Inflammatory macrophage (primary cell): ENCODE data around the gene NR1H4.
"Not testable (repeated sequence)": the region's sequence is repeated elsewhere in the genome, so short reads cannot be mapped to it uniquely, and the experiment has no call there.

ENCODE experiments used
- DNase-seq, 2 donors: peaks; one replicate each; pipeline ENCODE4 v3.0.0-alpha.2; 2020 to 2022
- total RNA-seq, 18 experiments: gene quantifications; one replicate each; lab custom pipeline; 2026; ENCODE audit warnings: mixed read lengths in 6 of 18, inconsistent platforms in 2 of 18; lab: John Stamatoyannopoulos, UW

The NR1H4 gene
- 0 to 0.10 (median 0) reads per million in 18 experiments for total RNA-seq

GRCh38 chr12:100473716-100474150 lies at the start of gene NR1H4:
Gene NR1H4 (plus strand): TSS chr12:100473866. CDS start chr12:100493324, 19,458 bp downstream.
- no peak for DNase-seq

- DNase-seq, result no peak
Observed at GRCh38 chr12:100426145-100426544, 47.5 kb upstream of the NR1H4 start.

- no peak for DNase-seq
Observed at GRCh38 chr12:100427078-100427477, 46.6 kb upstream of the NR1H4 start.

GRCh38 chr12:100430251-100430650 lies 43.4 kb upstream of the NR1H4 start:
- DNase-seq, result not testable (repeated sequence)

- peak in 1 of 2 donors; percentile 65 for DNase-seq
Observed at GRCh38 chr12:100433701-100434100, 40.0 kb upstream of the NR1H4 start.

GRCh38 chr12:100434177-100434576 lies 39.5 kb upstream of the NR1H4 start:
- DNase-seq, result no peak

- DNase-seq, result no peak
Observed at GRCh38 chr12:100435957-100436356, 37.7 kb upstream of the NR1H4 start.

- no peak for DNase-seq
Observed at GRCh38 chr12:100437038-100437841, 36.4 kb upstream of the NR1H4 start.

GRCh38 chr12:100439797-100440196 lies 33.9 kb upstream of the NR1H4 start:
- DNase-seq, result no peak

- DNase-seq, result no peak
Observed at GRCh38 chr12:100442403-100442802, 31.3 kb upstream of the NR1H4 start.

- DNase-seq, result no peak
Observed at GRCh38 chr12:100443434-100443833, 30.2 kb upstream of the NR1H4 start.

- DNase-seq, result no peak
Observed at GRCh38 chr12:100445081-100445481, 28.6 kb upstream of the NR1H4 start.

- DNase-seq, result no peak
Observed at GRCh38 chr12:100447381-100447780, 26.3 kb upstream of the NR1H4 start.

- no peak for DNase-seq
Observed at GRCh38 chr12:100448656-100449055, 25.0 kb upstream of the NR1H4 start.

- no peak for DNase-seq
Observed at GRCh38 chr12:100450735-100451134, 22.9 kb upstream of the NR1H4 start.

GRCh38 chr12:100453951-100454350 lies 19.7 kb upstream of the NR1H4 start:
- DNase-seq, result no peak

- no peak for DNase-seq
Observed at GRCh38 chr12:100455896-100456295, 17.8 kb upstream of the NR1H4 start.

GRCh38 chr12:100458191-100458590 lies 15.5 kb upstream of the NR1H4 start:
- DNase-seq, result no peak

GRCh38 chr12:100460702-100461101 lies 13.0 kb upstream of the NR1H4 start:
- DNase-seq, result no peak

GRCh38 chr12:100461330-100461973 lies 12.2 kb upstream of the NR1H4 start:
- DNase-seq, result no peak

GRCh38 chr12:100463661-100464060 lies 10.0 kb upstream of the NR1H4 start:
- DNase-seq, result no peak

GRCh38 chr12:100464529-100464928 lies 9.1 kb upstream of the NR1H4 start:
- DNase-seq, result no peak

GRCh38 chr12:100468126-100468525 lies 5.5 kb upstream of the NR1H4 start:
- DNase-seq, result no peak

- DNase-seq, result no peak
Observed at GRCh38 chr12:100472325-100472724, 1.3 kb upstream of the NR1H4 start.
